ENCODE data around the gene ITPRID2.
"Not testable (repeated sequence)": the region's sequence is repeated elsewhere in the genome, so short reads cannot be mapped to it uniquely, and the experiment has no call there.

The ITPRID2 gene

DNA sequence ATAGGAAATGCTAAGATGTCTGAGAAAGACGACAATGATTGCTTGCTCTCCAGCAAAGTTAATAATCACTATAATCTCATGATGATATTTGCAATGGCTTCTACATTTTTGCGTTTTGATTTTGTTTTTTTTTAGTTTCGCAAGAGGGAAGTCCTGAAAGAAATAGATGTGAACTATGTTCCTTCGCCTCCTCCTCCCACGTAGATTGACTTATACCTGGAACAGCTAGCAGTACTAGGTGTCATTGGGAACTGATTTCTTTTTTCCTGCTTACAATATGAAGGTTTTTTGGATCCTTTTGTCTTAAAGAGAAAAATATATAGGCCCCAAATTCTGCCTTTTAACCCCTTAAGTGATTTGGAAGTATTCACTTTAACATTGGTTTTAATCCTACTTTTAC is 26.7 kb downstream of the ITPRID2 start:
- DNase-seq, result no peak

DNA sequence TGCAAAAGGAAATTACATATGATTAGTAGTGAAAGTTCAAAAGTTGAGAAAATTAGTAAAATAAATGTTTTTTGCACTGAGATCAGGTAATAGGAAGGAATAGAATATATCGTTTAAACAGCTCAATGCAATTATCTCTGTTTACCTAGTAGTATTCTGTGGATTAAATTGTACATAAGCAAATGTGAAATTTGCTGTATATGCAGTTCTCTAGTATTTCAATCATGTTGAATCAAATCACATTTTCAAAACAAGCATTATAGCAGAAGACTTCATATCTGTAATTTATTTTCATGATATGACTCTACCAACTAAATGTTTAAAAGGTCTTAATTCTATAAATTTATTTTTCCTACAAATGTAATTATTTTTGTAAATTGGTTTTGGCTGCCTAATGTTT is 31.6 kb downstream of the ITPRID2 start:
- DNase-seq, result no peak

DNA sequence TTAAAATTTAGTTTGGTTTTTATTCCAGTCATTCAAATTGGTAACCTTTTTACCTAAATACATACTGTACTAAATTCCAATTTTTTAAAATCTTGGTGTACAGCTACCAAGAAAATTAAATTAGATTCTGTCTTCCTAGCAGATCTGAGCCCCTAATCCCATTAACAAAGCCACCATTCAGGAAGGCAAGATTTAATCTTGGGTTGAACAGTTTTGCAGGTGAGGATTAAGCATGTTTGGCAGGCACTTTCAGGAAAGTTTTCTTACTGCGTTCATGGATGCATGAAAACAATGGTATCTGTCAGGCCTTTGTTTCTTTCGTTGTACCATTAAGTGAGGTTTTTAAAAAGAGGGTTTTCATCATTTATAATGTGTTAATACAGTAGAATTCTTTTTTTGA is 32.8 kb downstream of the ITPRID2 start:
- no peak for DNase-seq

DNA sequence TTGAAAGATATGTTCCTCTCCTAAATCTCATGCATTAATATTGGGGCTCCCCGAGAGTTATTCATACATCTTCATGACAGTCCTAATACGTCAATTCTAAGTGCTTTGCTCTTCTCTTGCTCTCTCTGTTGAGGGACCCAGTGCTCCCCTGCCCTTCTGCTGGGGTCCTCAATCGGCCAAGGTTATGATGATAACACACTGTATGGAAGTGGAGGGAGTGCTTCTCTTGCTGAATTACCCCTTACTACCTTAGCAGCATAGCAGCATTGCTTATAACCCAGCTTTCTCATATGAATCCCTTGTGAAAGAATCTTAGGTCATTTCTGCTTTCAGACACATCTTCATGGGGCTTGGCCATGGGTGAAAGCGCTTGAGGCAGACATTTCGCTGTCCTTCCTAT is 43.2 kb downstream of the ITPRID2 start:
- DNase-seq, result no peak

DNA sequence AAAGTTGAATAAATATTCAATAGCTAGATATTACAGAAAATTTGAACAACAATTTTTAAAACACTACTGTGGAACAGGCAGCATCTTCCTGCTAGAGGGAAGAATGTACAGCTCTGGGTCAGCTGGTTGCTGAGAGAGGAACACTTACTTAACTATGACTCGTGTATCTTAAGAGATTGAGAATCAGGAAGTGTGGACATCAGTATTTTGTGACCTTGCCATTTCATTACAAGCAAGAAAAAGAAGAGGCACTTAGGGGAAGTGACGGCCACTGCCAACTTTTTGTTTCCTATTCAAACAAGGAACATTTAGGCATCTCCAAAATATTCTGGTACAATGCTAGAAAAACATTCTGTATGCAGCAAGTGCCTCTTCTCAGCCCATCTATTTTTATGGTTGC is 45.9 kb downstream of the ITPRID2 start:
- DNase-seq, result no peak

DNA sequence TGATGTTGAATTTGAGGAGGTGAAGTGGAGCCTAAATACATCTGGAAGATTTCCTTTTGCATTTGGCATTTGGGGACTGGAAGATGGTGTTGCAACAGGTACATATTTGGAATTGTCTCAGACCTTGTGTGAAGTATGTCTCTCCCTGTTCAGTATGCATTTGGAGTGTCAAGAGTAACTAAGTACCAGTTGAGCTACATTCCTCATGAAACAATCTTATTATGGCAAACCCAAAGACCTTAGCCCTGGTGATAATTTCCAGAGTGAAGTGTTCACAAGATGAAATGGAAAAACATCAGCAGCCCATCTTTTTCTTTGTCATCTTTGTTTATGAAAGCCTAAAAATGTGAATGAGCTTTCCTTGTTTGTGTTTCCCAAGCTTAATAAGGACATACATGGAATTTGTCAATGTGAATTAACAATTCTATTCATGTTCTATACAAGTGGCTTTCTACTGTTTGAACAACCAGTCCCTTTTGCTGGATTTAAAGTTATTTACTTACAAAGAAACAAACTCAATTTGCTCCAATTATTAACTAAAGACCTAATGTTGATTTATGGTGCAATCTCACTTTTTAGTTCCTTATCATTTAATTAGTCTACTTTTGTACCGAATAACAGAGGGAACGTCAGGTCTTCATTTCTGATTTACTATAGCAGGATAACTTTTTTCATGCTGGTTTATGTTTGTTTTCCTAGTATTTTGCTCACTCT is 52.0 kb downstream of the ITPRID2 start:
- no peak for DNase-seq

DNA sequence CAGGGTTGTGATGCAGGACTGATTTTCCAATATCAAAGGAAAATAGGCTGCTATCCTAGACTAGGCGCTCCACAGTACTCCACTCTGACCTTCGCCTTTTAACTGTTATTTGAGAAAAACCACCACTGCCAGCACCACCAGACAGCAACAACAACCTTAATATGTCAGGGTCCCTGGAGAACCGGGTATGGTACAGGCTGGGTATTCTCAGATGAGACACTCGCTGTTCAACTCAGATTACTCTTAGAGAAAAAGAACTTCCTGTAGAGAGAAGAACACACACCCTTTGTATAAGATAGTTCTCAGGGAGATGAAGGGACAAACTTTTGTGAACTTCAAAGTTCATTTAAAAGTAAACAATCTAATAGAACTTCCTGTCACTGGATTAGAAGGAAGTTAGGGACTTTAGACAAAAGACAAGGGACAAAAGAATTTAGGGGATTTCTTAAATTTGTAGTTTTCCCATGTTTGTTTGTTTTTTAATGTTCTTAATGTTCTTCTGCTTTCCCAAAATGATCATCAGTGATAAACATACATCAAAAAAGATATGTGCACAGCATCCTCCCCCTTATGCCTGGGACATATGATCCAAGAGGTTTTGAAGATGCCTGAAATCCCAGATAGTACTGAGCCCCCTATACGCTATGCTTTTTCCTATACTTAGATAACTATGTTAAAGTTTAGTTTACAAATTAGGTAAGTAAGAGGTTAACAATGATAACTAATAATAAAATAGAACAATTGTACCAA is 52.8 kb downstream of the ITPRID2 start:
- no peak for DNase-seq

DNA sequence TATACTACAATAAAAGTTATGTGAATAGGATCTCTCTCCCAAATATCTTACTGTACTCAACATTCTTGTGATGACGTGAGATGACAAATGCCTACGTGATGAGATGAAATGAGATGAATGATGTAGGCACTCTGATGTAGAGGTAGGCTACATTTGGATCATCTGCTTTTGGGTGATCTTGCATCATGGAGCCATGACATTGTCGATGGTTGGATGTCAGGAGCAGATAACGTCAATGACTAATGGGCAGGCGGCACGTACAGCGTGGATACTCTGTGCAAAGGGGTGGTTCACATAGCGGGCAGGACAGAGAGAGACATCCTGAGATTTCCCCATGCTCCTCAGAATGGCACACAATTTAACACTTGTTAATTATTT is 53.4 kb downstream of the ITPRID2 start:
- no peak for DNase-seq

DNA sequence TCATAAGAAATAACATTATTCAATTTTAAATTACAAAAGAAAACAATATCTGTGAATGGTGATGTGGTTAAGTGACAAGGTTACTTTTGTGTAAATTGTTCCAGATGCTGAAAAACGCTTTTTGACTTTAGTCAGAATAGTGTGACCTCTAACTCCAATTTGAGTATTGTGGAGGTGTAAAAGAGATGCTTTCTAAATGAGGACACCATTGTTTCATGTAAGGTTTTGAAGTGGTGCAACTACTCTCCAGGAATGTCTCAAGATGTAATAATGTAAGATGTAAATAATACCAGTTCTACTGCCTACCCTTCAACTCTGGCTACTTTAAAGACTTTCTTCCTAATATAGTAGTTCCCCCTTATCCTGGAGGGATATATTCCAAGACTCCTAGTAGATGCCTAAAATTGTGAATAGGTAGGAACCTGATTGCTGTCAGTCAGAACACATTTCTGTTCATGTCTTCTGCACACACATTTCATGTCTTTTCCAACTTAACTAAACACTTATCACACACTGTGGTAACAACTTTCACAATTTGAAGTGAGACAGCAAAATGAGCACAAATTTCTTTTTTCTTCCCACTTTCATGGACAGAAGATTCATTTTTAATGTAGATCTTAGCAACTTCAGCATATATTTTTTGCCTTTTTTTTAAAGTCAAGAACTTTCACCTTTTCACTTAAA is 55.1 kb downstream of the ITPRID2 start:
- DNase-seq, result no peak

DNA sequence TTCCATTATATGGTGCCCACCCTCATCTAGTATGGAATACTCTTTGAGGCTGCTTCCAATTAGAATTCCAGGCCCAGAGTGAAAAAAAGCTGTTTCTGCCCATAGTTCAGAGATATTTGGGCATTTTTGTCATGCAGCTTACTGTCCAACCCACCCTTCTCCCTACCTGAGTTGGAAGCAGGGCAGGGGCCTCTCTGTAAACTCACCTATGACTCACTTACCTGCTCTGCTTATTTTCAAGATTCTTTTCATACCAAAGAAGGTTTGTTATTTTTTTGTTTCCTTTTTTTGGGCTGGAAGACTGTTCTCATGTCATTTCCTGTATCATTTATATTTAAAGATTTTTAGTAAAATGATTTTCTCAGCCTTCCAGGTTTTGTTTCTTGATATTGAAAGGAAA is 55.7 kb downstream of the ITPRID2 start:
- no peak for DNase-seq

DNA sequence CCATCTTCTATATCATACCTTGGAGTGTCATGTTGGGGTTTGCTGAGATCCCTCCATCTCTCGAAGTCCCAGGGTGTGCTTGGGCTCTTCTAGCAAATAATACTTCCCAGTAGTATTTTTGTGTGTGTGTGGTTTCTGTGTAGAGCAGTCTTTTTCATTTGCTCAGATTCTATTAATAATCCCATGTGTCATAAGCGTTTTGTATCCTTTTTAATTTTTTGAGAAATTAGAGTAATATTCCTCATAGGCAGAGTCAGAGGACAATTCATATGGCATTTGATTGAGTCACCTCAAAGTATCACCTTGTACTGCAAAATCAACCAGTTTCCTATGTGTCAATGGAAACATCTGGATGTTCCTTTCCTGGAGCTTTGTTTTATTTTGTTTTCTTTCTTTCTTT is 56.7 kb downstream of the ITPRID2 start:
- no peak for DNase-seq

DNA sequence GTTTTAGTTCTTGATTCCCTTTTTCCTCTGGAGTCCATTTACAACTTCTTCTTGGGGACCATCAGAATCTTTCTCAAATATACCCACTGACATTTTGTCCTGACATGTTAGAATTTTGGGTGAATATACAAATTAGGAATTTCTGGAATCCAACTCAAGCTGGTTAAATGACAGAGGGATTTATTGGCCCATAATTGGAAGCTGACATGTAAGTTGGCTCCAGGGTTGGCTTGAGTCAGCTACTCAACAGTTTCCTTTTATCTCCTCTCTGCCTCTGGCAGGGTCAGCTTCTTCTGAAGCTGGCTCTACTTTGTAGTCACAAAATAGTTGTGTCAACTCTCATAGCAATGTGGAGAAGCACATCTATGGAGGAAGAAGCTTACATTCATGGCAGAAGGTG is 57.5 kb downstream of the ITPRID2 start:
- no peak for DNase-seq

DNA sequence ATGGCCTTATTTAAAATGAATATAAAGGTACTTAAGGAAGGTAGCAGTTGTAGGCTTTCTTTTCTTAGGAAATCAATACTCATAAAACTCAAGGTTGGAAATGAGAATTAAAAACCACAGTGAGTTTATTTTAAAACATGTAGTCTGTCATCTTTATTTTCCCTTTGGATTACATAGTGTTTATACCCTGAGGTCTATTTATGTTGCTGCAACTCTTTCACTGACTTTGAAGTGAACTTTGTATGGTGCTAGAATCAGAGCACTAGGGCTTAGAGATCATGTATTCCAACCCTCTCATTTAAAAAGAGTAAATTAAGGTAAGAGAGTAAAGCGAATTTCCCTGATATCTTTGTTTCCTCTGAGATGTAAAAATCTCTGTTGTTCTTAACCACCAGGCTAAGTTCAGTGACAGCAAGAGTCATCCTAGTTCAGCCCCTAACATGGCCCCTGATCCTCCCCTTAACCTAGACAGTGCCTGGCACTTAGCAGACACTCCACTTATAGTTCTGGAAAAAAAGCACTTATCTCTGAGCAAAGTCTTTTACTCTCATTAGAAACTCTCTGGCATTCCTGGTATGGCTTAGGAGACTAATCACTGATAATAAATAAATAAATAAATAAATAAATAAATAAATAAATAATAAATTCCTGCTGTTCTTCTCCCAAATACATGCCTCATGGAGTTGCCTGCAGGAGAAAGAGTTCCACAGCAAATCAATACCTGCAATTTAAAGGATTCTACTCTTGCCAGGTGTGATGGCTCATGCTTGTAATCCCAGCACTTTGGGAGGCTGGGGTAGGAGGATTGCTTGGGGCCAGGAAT is 61.1 kb downstream of the ITPRID2 start:
- DNase-seq, result no peak

DNA sequence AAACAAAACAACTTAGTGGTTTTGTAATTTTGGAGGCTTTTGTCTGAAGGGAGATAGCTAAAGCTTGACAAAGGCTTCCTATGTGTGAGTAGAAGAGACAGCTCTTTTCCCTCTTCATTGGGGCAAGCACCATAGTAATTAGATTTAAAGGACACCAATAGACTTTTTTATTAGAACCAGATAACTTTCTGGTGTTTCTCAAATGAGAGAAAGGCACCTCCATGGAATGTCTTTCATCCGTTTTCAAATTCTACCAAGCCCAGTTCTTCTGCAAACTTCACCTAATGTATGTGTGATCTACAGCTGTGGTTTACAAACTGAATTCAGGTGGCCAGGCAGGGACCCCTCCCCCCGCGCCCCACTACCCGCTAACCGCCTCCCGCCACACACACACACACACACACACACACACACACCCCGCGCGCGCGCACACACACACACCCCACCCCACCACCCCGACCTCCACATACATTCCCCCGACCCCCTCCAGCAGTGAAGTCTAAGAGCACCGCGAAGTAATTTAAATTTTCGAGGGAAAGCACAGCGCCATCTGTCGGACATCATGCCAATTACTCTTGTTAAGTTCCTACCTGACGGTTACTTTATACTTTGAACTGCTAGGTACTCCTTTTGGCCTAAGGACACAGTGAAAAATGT is 62.5 kb downstream of the ITPRID2 start:
- DNase-seq, result peak; percentile 25

DNA sequence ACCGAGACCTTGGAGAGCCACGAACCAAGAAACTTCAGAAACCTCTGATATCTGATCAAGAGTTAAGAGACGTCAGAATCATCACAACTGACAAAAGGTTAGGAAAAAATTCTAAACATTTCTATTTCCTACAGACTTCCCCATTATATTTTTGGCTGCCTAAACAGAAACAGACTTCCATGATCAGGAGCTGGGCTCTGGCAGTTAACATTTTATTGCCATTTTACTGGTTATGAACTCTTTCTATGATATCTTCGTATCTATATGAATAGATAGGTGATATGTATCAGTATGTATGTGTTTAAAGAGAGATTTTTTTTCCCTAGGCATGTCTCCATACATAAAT is 63.0 kb downstream of the ITPRID2 start:
- DNase-seq, result no peak

DNA sequence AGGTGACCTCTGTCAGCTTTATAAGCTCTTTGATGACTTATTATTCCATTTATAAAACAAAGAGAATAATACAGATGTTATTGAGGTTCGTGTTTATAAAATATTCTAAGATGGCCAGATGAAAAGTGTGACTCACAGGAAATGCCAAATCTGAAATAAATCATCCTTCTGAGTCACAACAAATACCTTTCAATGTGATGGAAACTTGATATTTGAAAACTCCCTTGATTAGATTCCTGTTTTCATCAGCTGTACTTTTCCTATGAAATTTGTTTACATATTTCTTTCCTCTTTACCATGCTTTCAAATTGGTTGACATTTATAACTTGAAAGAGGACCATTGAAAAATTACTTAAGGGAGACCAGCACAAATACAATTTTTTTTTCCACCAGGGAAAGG is 63.5 kb downstream of the ITPRID2 start:
- DNase-seq, result no peak

DNA sequence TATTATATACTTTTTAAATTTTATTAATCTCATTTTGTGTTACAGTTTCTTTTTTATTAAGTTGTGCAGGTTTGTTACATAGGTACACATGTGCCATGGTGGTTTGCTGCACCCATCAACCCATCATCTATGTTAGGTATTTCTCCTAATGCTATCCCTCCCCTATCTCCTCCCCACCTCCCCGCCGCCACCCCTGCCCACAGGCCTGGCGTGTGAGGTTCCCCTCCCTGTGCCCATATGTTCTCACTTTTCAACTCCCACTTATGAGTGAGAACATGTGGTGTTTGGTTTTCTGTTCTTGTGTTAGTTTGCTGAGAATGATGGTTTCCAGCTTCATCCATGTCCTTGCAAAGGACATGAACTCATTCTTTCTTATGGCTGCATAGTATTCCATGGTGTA is 64.3 kb downstream of the ITPRID2 start:
- not testable (repeated sequence) for DNase-seq

DNA sequence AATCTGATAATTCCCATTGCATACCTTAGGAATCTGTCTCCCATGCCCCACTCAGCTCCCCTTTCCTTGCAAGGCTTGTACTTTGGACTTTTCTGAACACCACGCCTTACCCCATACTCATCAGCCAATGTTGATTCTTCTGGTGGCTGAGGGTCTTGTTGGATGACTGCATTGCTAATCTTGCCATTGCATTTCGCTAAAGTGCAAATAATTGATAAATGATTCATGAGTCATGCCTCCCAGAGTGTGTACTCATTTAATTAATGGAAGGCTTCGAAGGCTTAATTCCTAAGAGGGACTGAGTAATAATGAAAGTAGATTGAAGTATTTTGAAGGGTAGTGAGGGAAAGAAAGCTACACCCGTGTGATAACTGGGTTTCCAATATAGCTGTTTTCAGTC is 66.1 kb downstream of the ITPRID2 start:
- DNase-seq, result no peak

DNA sequence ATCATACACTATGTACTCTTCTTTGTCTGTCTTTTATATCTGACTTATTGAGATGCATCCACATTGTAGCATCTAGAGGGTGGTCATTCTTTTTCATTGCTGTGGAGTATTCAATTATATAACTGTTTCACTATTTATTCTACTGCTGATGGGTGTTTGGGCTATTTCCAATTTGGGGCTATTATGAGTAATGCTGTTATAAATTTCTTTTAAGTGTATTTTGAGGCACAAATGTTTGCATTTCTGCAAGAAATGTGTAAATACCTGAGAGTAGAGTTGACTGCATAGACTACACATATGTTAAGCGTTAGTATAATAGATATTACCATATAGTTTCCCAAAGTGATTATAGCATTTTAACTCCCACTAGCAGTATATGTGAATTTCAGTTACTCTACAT is 67.2 kb downstream of the ITPRID2 start:
- no peak for DNase-seq

DNA sequence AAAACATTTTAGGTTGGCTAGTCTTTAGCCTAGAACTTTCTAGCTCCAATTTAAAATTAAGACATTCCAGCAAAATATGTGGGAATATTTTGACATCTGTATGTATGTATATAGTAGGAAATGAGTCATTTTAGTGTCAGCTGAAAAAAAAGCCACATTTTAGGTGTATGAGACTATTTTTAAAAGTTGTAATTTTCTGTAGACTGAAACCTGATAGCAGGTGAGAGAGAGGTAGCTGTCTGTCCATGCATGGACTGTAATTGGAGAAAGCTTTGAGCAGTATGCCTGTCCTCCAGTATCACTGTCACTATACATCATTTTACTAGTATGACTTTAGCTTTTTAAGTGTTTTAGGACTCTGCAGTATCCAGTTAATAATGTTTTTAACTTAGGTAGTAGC is 68.0 kb downstream of the ITPRID2 start:
- DNase-seq, result no peak

DNA sequence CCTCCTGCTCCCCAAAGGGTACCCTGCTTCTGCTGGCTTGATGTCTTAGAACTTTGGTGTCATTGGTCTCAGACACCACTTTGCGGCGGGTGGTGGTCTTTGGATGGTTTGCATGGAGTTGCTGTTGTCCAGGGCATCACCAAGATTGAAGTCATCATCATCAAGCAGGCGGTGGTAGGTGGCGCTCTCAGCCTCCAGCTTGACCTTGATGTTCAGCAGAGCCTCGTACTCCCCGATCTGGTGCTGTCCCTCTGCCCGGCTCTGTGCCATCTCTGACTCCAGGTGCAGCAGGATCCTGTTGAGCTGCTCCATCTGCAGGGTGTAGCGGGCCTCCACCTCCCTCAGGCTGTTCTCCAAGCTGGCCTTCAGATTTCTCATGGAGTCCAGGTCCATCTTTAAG is 69.6 kb downstream of the ITPRID2 start:
- DNase-seq, result not testable (repeated sequence)

DNA sequence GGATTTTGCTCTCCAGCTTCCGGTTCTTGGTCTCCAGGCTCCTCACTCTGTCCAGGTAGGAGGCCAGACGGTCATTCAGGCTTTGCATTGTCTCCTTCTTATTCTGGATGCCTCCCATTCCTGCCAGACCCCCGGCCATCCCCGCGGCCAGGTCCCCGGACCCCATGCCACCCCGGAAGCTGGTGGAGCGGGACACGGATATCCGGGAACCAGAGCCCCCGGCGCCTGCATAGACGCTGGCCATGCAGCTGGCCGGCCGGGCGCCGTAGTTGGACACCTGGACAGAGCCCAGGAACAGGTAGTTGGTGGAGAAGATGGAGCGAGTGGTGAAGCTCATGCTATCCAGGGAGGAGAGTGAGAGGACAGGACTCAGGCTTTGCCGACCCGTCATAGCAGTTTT is 70.6 kb downstream of the ITPRID2 start:
- DNase-seq, result no peak
